Gastrocnemius medialis (tissue), 4 donors: ENCODE measurements around the gene SLFNL1. TPM values are rescaled to one million over a fixed set of nuclear protein-coding genes. Genes with fewer than 3 reads are reported as not detected.

ENCODE experiments used
- ATAC-seq, 2 donors: fragments of 150-250 bp; one replicate each; pipeline ENCODE4 v1.9.1; 2016
- DNase-seq, 2 donors: peaks; one replicate each; pipeline ENCODE4 v3.0.0-alpha.2; 2019
- H3K27ac ChIP-seq, 4 donors: fragments of 200-600 bp; sonication (generic); 1 replicate in 1 of 4; 2 replicates in 3 of 4; pipeline ENCODE4 v1.5.1; 2016 to 2018; ENCODE audit warnings: mild to moderate bottlenecking in 2 of 4, moderate library complexity in 1 of 4
- H3K27me3 ChIP-seq, 3 donors: fragments of 200-600 bp; sonication (generic) in 2 of 3; 1 replicate in 1 of 3; 2 replicates in 2 of 3; pipeline versions ENCODE4 v1.5.1 to v1.6.0; 2016 to 2019; ENCODE audit warnings: mild to moderate bottlenecking in 1 of 3, moderate library complexity in 1 of 3
- H3K36me3 ChIP-seq, 2 donors: fragments of 200-600 bp; sonication (generic) in 1 of 2; one replicate each; pipeline ENCODE4 v1.5.1; 2017 to 2018
- H3K4me1 ChIP-seq, 2 donors: fragments of 200-600 bp; sonication (generic) in 1 of 2; one replicate each; pipeline ENCODE4 v1.5.1; 2016 to 2017; ENCODE audit warnings: mild to moderate bottlenecking in 2 of 2
- H3K4me3 ChIP-seq, 4 donors: fragments of 200-600 bp; sonication (generic) in 3 of 4; 1 replicate in 1 of 4; 2 replicates in 3 of 4; pipeline ENCODE4 v1.5.1; 2016 to 2019; ENCODE audit warnings: mild to moderate bottlenecking in 2 of 4
- H3K9me3 ChIP-seq, 3 donors: fragments of 200-600 bp; sonication (generic) in 2 of 3; 1 replicate in 1 of 3; 2 replicates in 2 of 3; pipeline ENCODE4 v1.5.1; 2016 to 2019
- CTCF ChIP-seq, 5 experiments: fragments of 450-650 bp in 3 of 5; fragments of 200-600 bp in 2 of 5; sonication (generic) in 2 of 5; IDR thresholded peaks in 4 of 5; conservative IDR thresholded peaks in 1 of 5; 1 replicate in 4 of 5; 2 replicates in 1 of 5; pipeline ENCODE4 v1.5.1; 2016 to 2019; ENCODE audit warnings: antibody characterized with exemption in 5 of 5, mild to moderate bottlenecking in 3 of 5, moderate library complexity in 3 of 5
- POLR2A ChIP-seq, 2 donors: fragments of 450-650 bp; IDR thresholded peaks; one replicate each; pipeline ENCODE4 v1.6.1; 2017; ENCODE audit warnings: antibody characterized with exemption in 2 of 2, mild to moderate bottlenecking in 2 of 2, moderate library complexity in 2 of 2
- in situ Hi-C, 4 donors: fragments of 200-750 bp; cut with MboI; loops; one replicate each; pipeline versions ENCODE4 v1.15.0 to v1.8.0; 2017; ENCODE audit warnings: low sequenced_read_pairs in 4 of 4
- intact Hi-C: fragments of 100-400 bp; cut with DNase I; formaldehyde crosslinking; loops from one replicate; pipeline ENCODE4 v1.15.1; 2023; ENCODE audit warnings: low total_unique reads
- total RNA-seq, 4 donors: library from RNA; depleted of rRNA; stranded (reverse); fragments of >200 nt; gene quantifications; one replicate each; pipeline versions ENCODE4 v1.1.0 to v1.2.3, GENCODE V29; 2016

SLFNL1 gene
- total RNA-seq, 4 donors from 2014 or later = 0.29 to 2.0 (median 0.69) TPM

- in situ Hi-C loops (loop anchor here in 1 of 4 donors (25.0 kb wide), 1 partner anchor 196 kb away; the partner anchor contains the start of gene SCMH1), intact Hi-C loops (no loop called here)
- Histone ChIP-seq H3K27ac (no peak overlapping the region), H3K4me3 (no peak overlapping the region), H3K27me3 (no peaks in the 10 kb centered on the region), H3K9me3 (no peaks in the 10 kb centered on the region), H3K36me3 (peaks cover 0 to 32% of the 10 kb centered on the region in 2 donors), H3K4me1 (peaks cover 29 to 30% of the 10 kb centered on the region in 2 donors)
- ATAC-seq = no peak
- TF ChIP-seq CTCF (IDR thresholded peaks at IDR 0.05 in 4 of 5, conservative IDR thresholded peaks at IDR 0.05 in 1 of 5) (no peak), POLR2A (IDR thresholded peaks at IDR 0.05) (no peak)
- DNase-seq = no peak
Observed at GRCh38 chr1:41041614-41042270, 20.2 kb upstream of the SLFNL1 start.

GRCh38 chr1:41038110-41038509 lies 16.6 kb upstream of the SLFNL1 start:
- in situ Hi-C loops (loop anchor here in 1 of 4 donors (25.0 kb wide), 1 partner anchor 199 kb away; the partner anchor contains the start of gene SCMH1), intact Hi-C loops (no loop called here)
- Histone ChIP-seq H3K36me3 (peaks cover 0 to 42% of the 10 kb centered on the region in 2 donors), H3K4me3 (no peak overlapping the region), H3K4me1 (no peaks in the 10 kb centered on the region), H3K9me3 (no peaks in the 10 kb centered on the region), H3K27me3 (no peaks in the 10 kb centered on the region), H3K27ac (no peak overlapping the region)
- DNase-seq = no peak
- no peak for TF ChIP-seq POLR2A (IDR thresholded peaks at IDR 0.05)
- no peak for TF ChIP-seq CTCF (IDR thresholded peaks at IDR 0.05 in 4 of 5, conservative IDR thresholded peaks at IDR 0.05 in 1 of 5)
- ATAC-seq = no peak

GRCh38 chr1:41037116-41037903 lies 15.8 kb upstream of the SLFNL1 start:
- Histone ChIP-seq H3K27ac (no peak overlapping the region), H3K36me3 (peaks cover 0 to 45% of the 10 kb centered on the region in 2 donors), H3K9me3 (no peaks in the 10 kb centered on the region), H3K4me1 (no peaks in the 10 kb centered on the region), H3K4me3 (no peak overlapping the region), H3K27me3 (no peaks in the 10 kb centered on the region)
- no peak for DNase-seq
- no peak for ATAC-seq
- no peak for TF ChIP-seq CTCF (IDR thresholded peaks at IDR 0.05 in 4 of 5, conservative IDR thresholded peaks at IDR 0.05 in 1 of 5)
- no peak for TF ChIP-seq POLR2A (IDR thresholded peaks at IDR 0.05)
- in situ Hi-C loops (loop anchor here in 1 of 4 donors (25.0 kb wide), 1 partner anchor 200 kb away; the partner anchor contains the start of gene SCMH1), intact Hi-C loops (no loop called here)

- Histone ChIP-seq H3K27ac (no peak overlapping the region), H3K27me3 (no peaks in the 10 kb centered on the region), H3K4me3 (no peak overlapping the region), H3K4me1 (no peaks in the 10 kb centered on the region), H3K9me3 (no peaks in the 10 kb centered on the region), H3K36me3 (peaks cover 0 to 55% of the 10 kb centered on the region in 2 donors)
- no peak for TF ChIP-seq CTCF (IDR thresholded peaks at IDR 0.05 in 4 of 5, conservative IDR thresholded peaks at IDR 0.05 in 1 of 5)
- TF ChIP-seq POLR2A (IDR thresholded peaks at IDR 0.05) = no peak
- in situ Hi-C loops = loop anchor here in 1 of 4 donors (25.0 kb wide), 1 partner anchor 204 kb away; the partner anchor contains the start of gene SCMH1
- DNase-seq = no peak
- ATAC-seq = no peak
- intact Hi-C loops = no loop called here
Observed at GRCh38 chr1:41033272-41033671, 11.7 kb upstream of the SLFNL1 start.
